ENCODE data around the gene SCYGR2. TPM values are rescaled to one million over a fixed set of nuclear protein-coding genes. Genes with fewer than 3 reads are reported as not detected.

The SCYGR2 gene
- total RNA-seq, 1 donor from 2014 or later, result not detected

DNA sequence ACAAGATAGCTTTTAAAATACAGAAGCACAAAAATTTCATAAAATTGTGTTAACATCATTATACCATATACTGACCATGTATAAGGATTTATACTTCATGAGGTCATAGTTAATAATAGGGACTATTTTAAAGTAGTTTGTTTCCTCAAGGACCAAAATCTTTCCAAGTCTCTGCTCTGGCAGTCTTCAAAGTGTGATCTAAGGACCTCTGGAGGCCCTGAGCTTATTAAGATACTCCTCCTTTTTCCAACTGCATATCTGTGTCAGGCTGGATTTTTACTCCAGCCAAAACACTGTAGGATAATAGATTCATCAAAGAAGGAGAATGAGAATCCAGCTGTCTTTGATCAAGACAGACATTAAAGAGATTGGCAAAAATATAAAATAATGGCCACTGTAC, 1.7 kb upstream of the SCYGR2 start:
- Histone ChIP-seq H3K9ac (no peak overlapping the region), H2AFZ (replicated peaks) (no peak overlapping the region), H3K27me3 (no peaks in the 10 kb centered on the region), H3K4me3 (no peak overlapping the region), H4K20me1 (ENCODE audit: low read depth) (no peaks in the 10 kb centered on the region), H3K36me3 (no peaks in the 10 kb centered on the region), H3K9me3 (ENCODE audit: low read depth) (no peaks in the 10 kb centered on the region), H3K4me1 (no peaks in the 10 kb centered on the region), H3F3A (ENCODE audit: low read depth) (no peaks in the 10 kb centered on the region), H3K4me2 (no peak overlapping the region), H3K79me2 (ENCODE audit: low read depth) (no peaks in the 10 kb centered on the region), H3K27ac (no peak overlapping the region)
- Mint-ChIP-seq H3K4me1 (peaks cover 7% of the 10 kb centered on the region), H3K27ac (no peak overlapping the region), H3K36me3 (no peaks in the 10 kb centered on the region), H3K27me3 (ENCODE audit: insufficient read depth, low read depth) (peaks cover 5% of the 10 kb centered on the region), H3K4me3 (no peak overlapping the region), H3K9me3 (peaks cover 3% of the 10 kb centered on the region)
- DNase-seq (ENCODE audit: low spot score), result no peak
- TF ChIP-seq, protein P1, sequence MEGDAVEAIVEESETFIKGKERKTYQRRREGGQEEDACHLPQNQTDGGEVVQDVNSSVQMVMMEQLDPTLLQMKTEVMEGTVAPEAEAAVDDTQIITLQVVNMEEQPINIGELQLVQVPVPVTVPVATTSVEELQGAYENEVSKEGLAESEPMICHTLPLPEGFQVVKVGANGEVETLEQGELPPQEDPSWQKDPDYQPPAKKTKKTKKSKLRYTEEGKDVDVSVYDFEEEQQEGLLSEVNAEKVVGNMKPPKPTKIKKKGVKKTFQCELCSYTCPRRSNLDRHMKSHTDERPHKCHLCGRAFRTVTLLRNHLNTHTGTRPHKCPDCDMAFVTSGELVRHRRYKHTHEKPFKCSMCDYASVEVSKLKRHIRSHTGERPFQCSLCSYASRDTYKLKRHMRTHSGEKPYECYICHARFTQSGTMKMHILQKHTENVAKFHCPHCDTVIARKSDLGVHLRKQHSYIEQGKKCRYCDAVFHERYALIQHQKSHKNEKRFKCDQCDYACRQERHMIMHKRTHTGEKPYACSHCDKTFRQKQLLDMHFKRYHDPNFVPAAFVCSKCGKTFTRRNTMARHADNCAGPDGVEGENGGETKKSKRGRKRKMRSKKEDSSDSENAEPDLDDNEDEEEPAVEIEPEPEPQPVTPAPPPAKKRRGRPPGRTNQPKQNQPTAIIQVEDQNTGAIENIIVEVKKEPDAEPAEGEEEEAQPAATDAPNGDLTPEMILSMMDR (IDR thresholded peaks at IDR 0.05), result no peak
- TF ChIP-seq EZH2 (IDR thresholded peaks at IDR 0.05) (no peak), EZH2phosphoT487 (IDR thresholded peaks at IDR 0.05) (no peak)

DNA sequence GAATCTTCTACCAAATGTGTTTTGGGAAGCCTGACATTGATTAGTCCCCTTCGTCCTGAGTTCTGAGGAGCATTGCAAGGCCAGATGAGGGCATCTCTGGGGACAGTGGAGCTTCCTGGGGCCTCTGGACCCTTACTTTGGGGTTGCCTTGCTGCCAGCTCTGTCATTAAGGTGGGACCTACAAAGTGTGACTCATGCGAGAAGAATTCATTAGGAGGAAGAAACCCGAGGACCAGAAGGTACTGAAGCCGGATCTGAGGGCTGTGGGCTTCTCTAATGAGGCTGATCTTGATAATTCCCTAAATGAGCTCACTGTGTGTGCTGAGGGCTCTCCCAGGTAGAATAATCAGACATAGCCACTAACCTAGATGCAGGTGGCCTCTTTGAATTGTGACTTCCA, 695 bp upstream of the SCYGR2 start:
- Mint-ChIP-seq H3K36me3 (no peaks in the 10 kb centered on the region), H3K4me3 (no peak overlapping the region), H3K9me3 (peaks cover 3% of the 10 kb centered on the region), H3K4me1 (peaks cover 7% of the 10 kb centered on the region), H3K27ac (no peak overlapping the region), H3K27me3 (ENCODE audit: insufficient read depth, low read depth) (peaks cover 5% of the 10 kb centered on the region)
- Histone ChIP-seq H3K27me3 (no peaks in the 10 kb centered on the region), H3K4me3 (no peak overlapping the region), H3K4me1 (no peaks in the 10 kb centered on the region), H3K9ac (no peak overlapping the region), H3K4me2 (no peak overlapping the region), H3K9me3 (ENCODE audit: low read depth) (no peaks in the 10 kb centered on the region), H4K20me1 (ENCODE audit: low read depth) (no peaks in the 10 kb centered on the region), H3K79me2 (ENCODE audit: low read depth) (no peaks in the 10 kb centered on the region), H3F3A (ENCODE audit: low read depth) (no peaks in the 10 kb centered on the region), H2AFZ (replicated peaks) (no peak overlapping the region), H3K27ac (no peak overlapping the region), H3K36me3 (no peaks in the 10 kb centered on the region)
- DNase-seq (ENCODE audit: low spot score), result no peak
- TF ChIP-seq EZH2phosphoT487 (IDR thresholded peaks at IDR 0.05) (no peak), EZH2 (IDR thresholded peaks at IDR 0.05) (no peak)
- TF ChIP-seq, protein P1 (IDR thresholded peaks at IDR 0.05), result no peak

DNA sequence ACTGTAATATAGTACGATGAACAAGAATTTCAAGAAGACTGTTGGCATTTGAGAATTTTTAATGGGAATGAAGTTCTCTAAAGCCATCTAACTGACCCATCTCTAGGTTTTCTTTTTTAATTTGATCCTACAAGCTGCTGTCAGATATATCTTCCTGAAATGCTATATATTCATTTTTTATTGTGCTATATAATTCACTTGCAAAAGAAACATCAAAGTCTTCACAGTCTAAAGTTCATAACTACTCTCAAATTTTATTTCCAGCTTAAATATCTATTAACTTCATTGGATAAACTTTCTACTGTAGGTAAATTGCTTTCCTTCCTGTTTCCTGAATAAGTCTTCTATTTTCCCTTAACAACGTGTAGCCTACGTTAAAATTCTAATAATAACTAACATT, 3.7 kb downstream of the SCYGR2 start:
- Histone ChIP-seq H3F3A (ENCODE audit: low read depth) (no peaks in the 10 kb centered on the region), H3K4me1 (no peaks in the 10 kb centered on the region), H3K9ac (no peak overlapping the region), H4K20me1 (ENCODE audit: low read depth) (no peaks in the 10 kb centered on the region), H3K27ac (no peak overlapping the region), H3K36me3 (no peaks in the 10 kb centered on the region), H2AFZ (replicated peaks) (no peak overlapping the region), H3K9me3 (ENCODE audit: low read depth) (no peaks in the 10 kb centered on the region), H3K79me2 (ENCODE audit: low read depth) (no peaks in the 10 kb centered on the region), H3K4me3 (no peak overlapping the region), H3K4me2 (no peak overlapping the region), H3K27me3 (no peaks in the 10 kb centered on the region)
- no peak overlapping the region for H3K27ac Mint-ChIP-seq
- no peak overlapping the region for H3K4me3 Mint-ChIP-seq
- no peak for DNase-seq (ENCODE audit: low spot score)
- no peaks in the 10 kb centered on the region for H3K36me3 Mint-ChIP-seq
- peaks cover 7% of the 10 kb centered on the region for H3K4me1 Mint-ChIP-seq
- H3K9me3 Mint-ChIP-seq, result no peaks in the 10 kb centered on the region
- H3K27me3 Mint-ChIP-seq (ENCODE audit: insufficient read depth, low read depth), result peaks cover 2% of the 10 kb centered on the region
- no peak for TF ChIP-seq EZH2phosphoT487 (IDR thresholded peaks at IDR 0.05)
- TF ChIP-seq, protein P1 (IDR thresholded peaks at IDR 0.05), result no peak
- no peak for TF ChIP-seq EZH2 (IDR thresholded peaks at IDR 0.05)
